Endometrial microvascular endothelial cells (primary cell): ENCODE data around the gene CSTA. TPM values are rescaled to one million over a fixed set of nuclear protein-coding genes. Genes with fewer than 3 reads are reported as not detected.

ENCODE experiments used
- in situ Hi-C: cut with HindIII; loops from 2 replicates; pipeline ENCODE4 v1.10.0; 2017; ENCODE audit warnings: low sequenced_read_pairs, low pct_unique_long_range_greater_than_20kb; ENCODE audit errors: inconsistent ontology term
- total RNA-seq: library from RNA; depleted of rRNA; stranded (reverse); fragments of >200 nt; gene quantifications from one replicate; pipeline ENCODE4 v1.2.3, GENCODE V29; 2015; ENCODE audit errors: inconsistent ontology term

Gene CSTA, protein sequence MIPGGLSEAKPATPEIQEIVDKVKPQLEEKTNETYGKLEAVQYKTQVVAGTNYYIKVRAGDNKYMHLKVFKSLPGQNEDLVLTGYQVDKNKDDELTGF
- not detected for total RNA-seq

DNA sequence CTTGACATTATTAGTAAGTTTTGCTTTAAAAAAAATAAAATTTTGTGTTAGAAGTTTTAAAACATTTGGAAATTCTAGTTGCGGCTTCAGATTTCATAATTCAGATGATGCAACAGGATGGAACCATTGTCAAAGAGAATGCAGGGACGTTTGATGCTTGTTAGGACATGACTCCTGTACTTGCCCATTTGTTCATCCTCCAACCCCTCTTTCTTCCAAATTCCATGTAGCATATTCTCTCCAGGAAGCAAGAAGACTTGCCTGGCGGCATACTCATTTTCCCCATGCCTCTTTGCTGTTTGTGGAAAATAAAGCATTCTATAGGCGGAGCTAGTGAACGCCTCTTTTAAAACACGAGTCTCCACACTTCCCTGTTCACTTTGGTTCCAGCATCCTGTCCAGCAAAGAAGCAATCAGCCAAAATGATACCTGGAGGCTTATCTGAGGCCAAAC is at the start of gene CSTA:
TSS of gene CSTA (plus strand) at position 378 of the 453 bp plus-strand sequence. CDS start at position 423, 45 bp downstream.
- in situ Hi-C loops, result no loop called here

DNA sequence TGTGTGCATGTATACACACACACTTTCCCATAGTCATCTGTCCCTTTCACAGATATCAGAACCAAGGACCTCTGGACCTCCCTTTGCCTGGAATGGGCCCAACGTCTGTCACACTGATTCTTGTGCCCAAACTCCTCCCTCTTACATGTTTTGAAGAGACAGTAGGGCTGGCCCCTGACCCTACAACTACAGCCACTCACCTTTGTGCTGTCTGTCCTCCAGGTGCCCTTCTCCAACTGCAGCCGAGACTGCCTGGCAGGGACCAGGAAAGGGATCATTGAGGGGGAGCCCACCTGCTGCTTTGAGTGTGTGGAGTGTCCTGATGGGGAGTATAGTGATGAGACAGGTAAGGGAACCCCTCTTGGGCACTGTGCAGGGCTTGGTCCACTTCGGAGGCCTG is 43.2 kb upstream of the CSTA start:
- in situ Hi-C loops, result no loop called here

- in situ Hi-C loops, result no loop called here
Observed at GRCh38 chr3:122283796-122284445, 41.1 kb upstream of the CSTA start.

GRCh38 chr3:122284486-122284885 is 40.6 kb upstream of the CSTA start:
- in situ Hi-C loops, result no loop called here

DNA sequence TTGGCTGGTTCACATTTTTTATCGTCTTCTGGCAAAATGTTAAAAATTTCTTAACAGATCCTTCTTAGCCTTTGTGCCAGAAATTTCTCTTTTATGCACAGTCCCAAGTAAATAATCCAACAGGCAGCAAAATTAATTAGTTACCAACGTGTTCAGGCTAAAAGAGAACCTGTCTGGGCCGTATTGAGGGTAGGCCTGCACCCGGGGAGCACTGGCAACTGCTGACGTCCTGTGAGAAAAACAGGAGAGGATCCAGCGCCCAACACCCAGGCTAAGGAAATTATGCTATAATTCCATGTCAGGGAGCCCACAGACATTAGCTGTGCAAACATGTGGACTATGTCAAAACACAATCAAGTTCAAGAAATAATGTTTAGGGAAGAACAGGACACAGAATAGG is 30.7 kb upstream of the CSTA start:
- in situ Hi-C loops, result no loop called here

DNA sequence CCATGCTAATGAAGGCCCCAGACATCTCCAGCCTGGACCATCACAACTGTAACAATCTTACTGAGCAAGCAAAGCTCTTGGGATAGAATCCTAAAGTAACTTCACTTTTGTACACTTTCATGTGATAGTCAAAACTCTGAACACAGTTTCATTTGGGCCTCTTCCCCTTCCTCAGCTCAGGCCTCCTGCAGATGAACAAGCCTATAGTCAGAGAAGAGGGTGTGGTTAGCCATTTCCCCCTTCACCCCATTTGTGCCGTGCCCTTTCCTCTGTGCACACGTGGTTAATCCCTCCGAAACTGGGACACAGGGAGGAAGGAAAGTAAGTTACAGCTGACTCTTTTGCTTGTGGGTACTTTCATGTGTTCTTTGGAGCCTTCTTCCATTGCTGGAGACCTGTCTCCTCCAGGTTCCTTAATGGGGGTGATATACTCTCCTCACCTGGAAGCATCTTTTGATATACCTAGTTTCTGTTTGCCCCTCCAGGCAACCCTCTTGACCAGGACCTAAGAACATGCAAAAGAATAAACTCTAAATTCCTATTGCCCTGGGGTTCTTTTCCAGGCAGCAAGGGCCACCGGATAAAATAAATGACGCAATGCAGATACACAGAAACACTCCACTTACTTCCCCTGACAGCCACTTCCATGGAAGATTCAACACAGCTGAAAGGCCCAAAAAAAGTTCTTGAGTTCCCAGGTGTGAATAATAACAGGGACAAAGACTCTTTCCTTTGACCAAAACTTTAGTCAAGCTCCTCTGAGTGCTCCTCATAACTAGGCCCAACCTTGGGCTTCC is 29.6 kb upstream of the CSTA start:
- in situ Hi-C loops, result no loop called here

DNA sequence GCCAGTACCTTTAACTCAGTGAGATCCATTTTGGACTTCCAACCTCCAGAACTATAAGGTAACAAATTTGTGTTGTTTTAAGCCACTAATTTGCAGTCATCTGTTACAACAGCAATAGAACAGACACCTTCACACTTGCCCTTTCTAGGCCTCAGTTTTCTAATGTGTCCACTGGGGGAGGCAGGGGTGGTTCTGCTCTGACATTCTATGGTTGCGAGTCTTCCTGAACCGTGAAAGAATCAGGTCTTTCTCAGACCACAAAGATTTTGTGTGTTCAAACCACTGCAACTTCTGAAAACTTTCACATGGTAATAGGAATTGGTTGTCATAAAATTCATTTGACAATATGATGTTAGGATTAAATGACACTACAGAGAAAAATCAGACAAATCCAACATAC is 26.8 kb upstream of the CSTA start:
- in situ Hi-C loops, result no loop called here

DNA sequence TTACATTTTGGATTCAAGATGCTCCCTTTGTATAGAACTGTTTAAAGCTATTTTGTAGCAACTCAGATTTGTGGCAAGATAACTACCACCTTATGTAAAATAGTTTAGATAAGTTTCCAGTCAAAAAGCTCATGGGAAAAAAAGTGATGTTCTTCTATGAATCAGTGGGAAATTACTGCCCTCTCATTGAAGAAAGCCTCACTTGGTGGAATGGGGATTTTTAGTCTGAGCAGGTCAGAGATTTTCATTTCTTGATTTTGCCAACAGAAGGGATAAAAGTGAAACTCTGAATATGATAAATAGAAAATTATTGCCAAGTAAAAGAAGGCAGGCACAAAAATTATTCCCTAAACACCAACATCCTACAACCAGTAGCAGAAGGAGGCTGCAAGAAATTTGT is 25.8 kb upstream of the CSTA start:
- in situ Hi-C loops, result no loop called here

DNA sequence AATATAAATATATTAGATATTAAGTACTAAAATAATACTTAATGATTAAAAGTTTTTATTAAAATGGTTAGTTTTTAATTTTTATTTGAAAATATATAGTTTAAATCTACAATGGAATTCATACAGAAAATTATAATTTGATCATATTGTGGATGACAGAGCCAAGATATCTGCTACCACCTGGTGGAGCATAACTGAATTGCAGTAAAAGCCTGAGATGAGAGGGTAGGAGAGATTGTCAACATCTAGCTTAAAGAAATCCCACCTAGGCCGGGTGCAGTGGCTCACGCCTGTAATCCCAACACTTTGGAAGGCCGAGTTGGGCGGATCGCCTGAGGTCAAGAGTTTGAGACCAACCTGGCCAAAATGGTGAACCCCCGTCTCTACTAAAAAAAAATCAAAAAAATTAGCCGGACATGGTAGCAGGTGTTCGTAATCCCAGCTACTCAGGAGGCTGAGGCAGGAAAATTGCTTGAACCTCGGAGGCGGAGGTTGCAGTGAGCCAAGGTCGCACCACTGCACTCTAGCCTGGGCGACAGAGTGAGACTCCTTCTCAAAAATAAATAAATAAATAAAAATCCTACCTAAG is 25.1 kb upstream of the CSTA start:
- in situ Hi-C loops, result no loop called here

DNA sequence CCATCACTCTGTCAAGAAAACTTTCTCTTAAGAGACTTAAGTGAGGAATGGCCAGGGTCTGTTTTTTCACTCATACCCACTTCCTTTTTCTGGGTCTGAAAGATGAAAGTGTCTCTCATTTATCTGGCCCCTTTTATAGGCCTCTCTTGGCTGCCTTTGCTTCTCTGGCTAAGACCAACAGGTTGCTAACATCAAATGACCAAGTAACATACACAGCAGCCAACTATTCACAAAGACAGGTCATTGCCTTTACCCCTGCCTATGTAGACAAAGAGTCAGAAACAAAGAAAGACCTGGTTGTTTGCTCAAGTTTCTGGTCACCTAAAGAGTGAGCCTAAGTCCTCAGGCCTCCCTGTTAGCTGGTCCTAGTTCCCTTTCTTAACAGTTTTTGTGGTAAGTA is 24.0 kb upstream of the CSTA start:
- in situ Hi-C loops, result no loop called here

GRCh38 chr3:122305818-122306621 is 19.0 kb upstream of the CSTA start:
- in situ Hi-C loops, result no loop called here

DNA sequence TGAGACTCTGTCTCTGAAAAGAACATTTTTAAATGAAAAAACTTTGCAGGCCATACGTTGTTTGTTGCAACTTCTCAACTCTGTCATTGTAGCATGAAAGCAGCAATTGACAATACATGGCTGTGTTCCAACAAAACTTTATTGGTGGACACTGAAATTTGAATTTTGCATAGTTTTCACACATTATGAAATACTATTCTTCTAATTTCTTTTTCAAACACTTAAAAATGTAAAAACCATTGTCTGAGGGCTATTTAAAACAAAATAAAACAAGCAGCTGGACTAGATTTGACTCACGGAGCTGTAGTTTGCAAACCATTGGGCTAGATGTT is 18.5 kb upstream of the CSTA start:
- in situ Hi-C loops, result no loop called here

DNA sequence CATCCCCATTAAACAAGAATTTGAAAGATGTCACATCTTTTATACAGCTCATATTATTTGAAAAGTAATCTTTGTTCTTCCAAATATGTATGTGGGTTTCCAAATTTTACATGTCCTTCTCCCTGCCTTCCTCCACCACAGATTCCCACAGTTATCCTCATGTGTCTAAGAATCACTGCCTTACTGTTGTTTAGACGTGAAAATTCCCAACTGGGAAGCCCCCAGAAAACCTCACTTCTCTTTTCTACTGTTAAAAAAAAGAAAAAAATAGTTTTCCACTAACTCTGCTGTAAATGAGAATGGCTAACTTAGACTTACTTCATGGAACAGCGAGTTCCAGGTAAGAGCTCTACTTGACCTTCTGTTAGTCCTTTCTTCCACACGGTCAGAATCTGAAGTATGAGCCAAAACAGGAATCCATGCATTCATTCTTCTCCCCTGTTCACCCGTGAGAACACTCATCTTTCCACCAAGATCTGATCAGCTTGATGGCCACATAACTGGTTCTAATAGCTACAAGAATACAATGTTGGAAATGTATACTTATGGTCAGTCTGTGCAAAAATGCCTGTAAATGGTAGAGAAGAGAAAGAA is 17.9 kb upstream of the CSTA start:
- in situ Hi-C loops, result no loop called here

GRCh38 chr3:122307976-122308375 is 17.1 kb upstream of the CSTA start:
- in situ Hi-C loops, result no loop called here

GRCh38 chr3:122310361-122310760 is 14.7 kb upstream of the CSTA start:
- in situ Hi-C loops, result no loop called here

- in situ Hi-C loops, result no loop called here
Observed at GRCh38 chr3:122312826-122313225, 12.2 kb upstream of the CSTA start.

GRCh38 chr3:122313281-122313680 is 11.8 kb upstream of the CSTA start:
- in situ Hi-C loops, result no loop called here

GRCh38 chr3:122314228-122314876 is 10.7 kb upstream of the CSTA start:
- in situ Hi-C loops, result no loop called here
